ENCODE data around the gene UBR7.

DNA sequence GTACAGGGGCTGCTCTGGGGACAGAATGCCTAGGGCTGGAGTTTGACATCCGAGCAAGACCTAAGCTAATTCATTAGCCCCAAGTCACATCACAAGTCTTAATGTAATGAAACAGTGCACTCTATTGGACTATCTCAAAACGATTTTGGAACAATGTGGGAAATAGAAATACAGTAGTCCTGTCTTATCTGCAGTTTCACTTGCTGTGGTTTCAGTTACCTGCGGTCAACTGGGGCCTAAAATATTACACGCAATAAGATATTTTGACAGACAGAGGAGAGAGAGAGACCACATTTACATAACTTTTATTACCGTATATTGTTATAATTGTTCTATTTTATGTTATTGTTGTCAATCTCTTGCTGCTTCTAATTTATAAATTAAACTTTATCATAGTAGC lies 43.5 kb upstream of the UBR7 start:
- TF ChIP-seq, protein P1, sequence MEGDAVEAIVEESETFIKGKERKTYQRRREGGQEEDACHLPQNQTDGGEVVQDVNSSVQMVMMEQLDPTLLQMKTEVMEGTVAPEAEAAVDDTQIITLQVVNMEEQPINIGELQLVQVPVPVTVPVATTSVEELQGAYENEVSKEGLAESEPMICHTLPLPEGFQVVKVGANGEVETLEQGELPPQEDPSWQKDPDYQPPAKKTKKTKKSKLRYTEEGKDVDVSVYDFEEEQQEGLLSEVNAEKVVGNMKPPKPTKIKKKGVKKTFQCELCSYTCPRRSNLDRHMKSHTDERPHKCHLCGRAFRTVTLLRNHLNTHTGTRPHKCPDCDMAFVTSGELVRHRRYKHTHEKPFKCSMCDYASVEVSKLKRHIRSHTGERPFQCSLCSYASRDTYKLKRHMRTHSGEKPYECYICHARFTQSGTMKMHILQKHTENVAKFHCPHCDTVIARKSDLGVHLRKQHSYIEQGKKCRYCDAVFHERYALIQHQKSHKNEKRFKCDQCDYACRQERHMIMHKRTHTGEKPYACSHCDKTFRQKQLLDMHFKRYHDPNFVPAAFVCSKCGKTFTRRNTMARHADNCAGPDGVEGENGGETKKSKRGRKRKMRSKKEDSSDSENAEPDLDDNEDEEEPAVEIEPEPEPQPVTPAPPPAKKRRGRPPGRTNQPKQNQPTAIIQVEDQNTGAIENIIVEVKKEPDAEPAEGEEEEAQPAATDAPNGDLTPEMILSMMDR (IDR thresholded peaks at IDR 0.05), result no peak
- TF ChIP-seq POLR2A (IDR thresholded peaks at IDR 0.05) (no peak), EP300 (IDR thresholded peaks at IDR 0.05) (no peak)

Data from ovary (tissue), 3 donors.